HG03575 (cell line): ENCODE measurements around the gene AMY1C.
A peak's percentile ranks its signal among the peaks of the same experiment; 100 is the strongest.
"Not testable (repeated sequence)": the region's sequence is repeated elsewhere in the genome, so short reads cannot be mapped to it uniquely, and the experiment has no call there.

Experiments
- ATAC-seq: cut with Tn5 transposase; IDR thresholded peaks from one replicate; pipeline ENCODE4 v1.9.1; 2021; ENCODE audit not compliant: unreplicated experiment, insufficient number of reproducible peaks, low FRiP score; ENCODE audit errors: extremely low read depth

The AMY1C gene

DNA sequence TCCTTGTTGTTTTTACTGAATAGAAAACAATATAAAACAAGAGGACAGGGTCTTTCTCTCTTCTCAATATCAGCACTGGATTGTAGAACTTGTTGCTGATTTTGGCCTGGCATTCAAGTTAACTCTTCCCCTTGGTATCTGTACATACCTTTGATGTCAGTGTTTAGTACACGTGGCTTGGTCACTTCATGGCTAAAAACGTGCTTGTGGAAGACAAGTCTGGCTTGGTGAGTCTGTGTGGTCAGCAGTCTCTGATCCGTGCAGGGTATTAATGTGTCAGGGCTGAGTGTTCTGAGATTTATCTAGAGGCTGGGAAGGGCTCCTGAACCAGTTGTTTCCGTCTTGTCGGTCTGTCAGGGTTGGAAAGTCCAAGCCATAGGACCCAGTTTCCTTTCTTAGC, at the start of gene AMY1C:
Gene AMY1C (plus strand): TSS at position 301 of the 400 bp plus-strand sequence. CDS start 572 bp downstream, outside the sequence.
- ATAC-seq = not testable (repeated sequence)

DNA sequence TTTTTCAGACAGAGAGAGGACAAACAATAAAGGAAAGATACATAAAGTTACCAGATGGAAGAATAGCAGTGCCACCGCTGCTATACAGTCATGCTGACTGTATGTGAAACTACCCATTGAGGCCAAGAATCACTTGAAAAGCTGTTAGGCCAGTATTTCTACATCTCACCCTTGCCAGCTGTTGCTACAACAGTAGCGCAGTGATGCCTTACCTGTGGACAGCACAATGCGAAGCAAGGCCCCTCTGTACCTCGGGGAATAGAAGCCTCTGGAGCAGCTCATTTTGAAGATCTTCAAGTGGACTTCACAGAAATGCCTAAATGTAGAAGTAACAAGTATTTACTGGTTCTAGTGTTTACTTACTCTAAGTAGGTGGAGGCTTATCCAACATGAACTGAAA, 49.0 kb upstream of the AMY1C start:
- ATAC-seq = not testable (repeated sequence)

GRCh38 chr1:103701256-103701655, 48.4 kb upstream of the AMY1C start:
- ATAC-seq = not testable (repeated sequence)

- not testable (repeated sequence) for ATAC-seq
Measured at GRCh38 chr1:103707670-103708069, 42.0 kb upstream of the AMY1C start.

DNA sequence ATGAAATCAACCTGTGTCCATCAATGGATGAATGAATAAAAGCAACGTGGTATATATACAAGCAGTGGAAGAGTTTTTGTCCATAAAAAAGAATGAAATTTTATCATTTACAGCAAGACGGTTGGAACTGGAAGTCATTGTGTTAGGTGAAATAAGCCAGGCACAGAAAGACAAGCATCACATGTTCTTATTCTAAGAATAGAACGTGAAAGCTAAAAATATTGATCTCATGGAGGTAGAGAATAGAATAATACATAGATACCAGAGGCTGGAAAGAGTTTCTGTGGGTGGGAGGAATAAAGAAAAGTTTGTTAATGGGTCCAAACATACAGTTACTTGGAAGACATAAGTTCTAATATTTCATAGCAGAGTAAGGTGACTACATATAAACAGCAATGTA, 39.3 kb upstream of the AMY1C start:
- ATAC-seq = not testable (repeated sequence)

DNA sequence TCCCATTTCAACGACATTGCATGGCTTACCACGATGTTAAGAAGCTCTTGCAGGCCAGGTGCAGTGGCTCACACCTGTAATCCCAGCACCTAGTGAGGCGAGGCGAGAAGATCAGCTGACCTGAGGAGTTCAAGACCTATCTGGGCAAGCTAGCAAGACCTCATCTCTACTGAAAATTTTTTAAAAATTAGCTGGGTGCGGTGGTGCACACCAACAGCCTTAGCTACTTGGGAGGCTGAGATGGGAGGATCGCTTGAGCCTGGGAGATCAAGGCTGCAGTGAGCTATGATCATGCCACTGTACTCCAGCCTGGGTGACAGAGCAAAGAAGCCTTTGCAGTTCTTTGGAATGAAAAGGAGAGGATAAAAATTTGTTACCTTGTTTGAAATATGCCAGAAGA, 32.3 kb upstream of the AMY1C start:
- not testable (repeated sequence) for ATAC-seq

GRCh38 chr1:103721473-103721872, 28.2 kb upstream of the AMY1C start:
- not testable (repeated sequence) for ATAC-seq

- not testable (repeated sequence) for ATAC-seq
Measured at GRCh38 chr1:103735334-103735733, 14.4 kb upstream of the AMY1C start.

DNA sequence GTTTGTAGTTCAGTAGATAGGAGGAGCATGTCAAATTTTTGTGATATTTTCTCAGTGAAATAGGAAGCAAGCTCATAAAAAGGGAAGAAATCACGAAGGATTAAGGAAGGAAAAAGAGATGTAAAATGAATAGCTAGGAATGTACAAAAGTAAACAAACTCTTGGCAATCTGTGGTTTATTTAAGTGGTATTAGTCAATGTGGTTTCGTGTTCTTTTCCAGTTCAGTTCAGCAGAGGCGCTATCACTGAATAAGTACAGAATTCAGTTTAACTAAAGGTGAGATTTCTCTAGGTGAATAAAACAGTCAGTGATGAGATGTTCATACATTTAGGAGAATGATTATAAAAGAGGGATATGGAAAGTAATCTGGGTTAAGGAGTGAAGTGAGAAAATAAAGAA, 11.7 kb upstream of the AMY1C start:
- not testable (repeated sequence) for ATAC-seq

- not testable (repeated sequence) for ATAC-seq
Measured at GRCh38 chr1:103744449-103744848, 5.2 kb upstream of the AMY1C start.

DNA sequence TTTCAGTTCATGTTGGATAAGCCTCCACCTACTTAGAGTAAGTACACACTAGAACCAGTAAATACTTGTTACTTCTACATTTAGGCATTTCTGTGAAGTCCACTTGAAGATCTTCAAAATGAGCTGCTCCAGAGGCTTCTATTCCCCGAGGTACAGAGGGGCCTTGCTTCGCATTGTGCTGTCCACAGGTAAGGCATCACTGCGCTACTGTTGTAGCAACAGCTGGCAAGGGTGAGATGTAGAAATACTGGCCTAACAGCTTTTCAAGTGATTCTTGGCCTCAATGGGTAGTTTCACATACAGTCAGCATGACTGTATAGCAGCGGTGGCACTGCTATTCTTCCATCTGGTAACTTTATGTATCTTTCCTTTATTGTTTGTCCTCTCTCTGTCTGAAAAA, 4.7 kb upstream of the AMY1C start:
- not testable (repeated sequence) for ATAC-seq

- ATAC-seq = not testable (repeated sequence)
Measured at GRCh38 chr1:103748273-103748672, 1.4 kb upstream of the AMY1C start.

- no peak for ATAC-seq
Measured at GRCh38 chr1:103761896-103762295, 12.2 kb downstream of the AMY1C start.

- no peak for ATAC-seq
Measured at GRCh38 chr1:103779932-103780331, 30.2 kb downstream of the AMY1C start.

GRCh38 chr1:103783944-103784377, 34.3 kb downstream of the AMY1C start:
- peak; percentile 58 for ATAC-seq

DNA sequence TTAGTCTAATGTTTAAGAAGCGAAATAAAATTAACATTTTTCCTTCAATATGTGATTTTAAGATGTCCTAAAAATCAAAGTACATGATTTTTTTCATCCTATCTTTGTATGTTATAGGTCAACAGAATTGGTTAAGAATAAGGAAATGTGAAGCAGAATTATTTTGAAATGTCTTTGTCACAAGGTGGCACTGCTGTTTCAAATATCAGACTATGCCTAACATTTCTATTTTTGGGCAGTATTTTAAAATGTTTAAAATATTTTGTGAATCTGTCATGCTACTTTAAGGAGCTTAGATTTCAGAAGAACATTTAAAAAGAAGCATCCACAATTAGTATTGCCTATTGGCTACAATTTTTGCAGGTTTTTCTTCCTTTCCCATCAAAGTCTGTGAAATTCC, 38.7 kb downstream of the AMY1C start:
- no peak for ATAC-seq

- no peak for ATAC-seq
Measured at GRCh38 chr1:103790172-103790571, 40.5 kb downstream of the AMY1C start.
